PC-3 (cell line): Measurements from ENCODE around the gene NFATC2. TPM values are rescaled to one million over a fixed set of nuclear protein-coding genes. Genes with fewer than 3 reads are reported as not detected.

Experiments used
- ATAC-seq: fragments of 200-7000 bp; cut with Tn5 transposase; 2 replicates; pipeline ENCODE4 v1.9.1; 2020; ENCODE audit warnings: mild to moderate bottlenecking, moderate library complexity
- BruUV-seq: library from RNA; stranded (reverse); fragments of 400-500 nt; replicated peaks from 2 replicates; lab custom pipeline; 2021; lab: Mats Ljungman, UMichigan
- CTCF ChIA-PET: fragments of 300-600 bp; sonication (Branson Sonifier 250); formaldehyde crosslinking; loops from one replicate; lab custom pipeline; 2022; ENCODE audit warnings: antibody characterized with exemption; lab: Charles Lee
- POLR2A ChIA-PET: fragments of 300-600 bp; sonication (Branson Sonifier 250); formaldehyde crosslinking; loops from one replicate; lab custom pipeline; 2022; ENCODE audit warnings: antibody characterized with exemption; ENCODE audit not compliant: unreplicated experiment; lab: Charles Lee
- DNase-seq: peaks from one replicate; pipeline ENCODE4 v3.0.0-alpha.2; 2015
- H2AFZ ChIP-seq: fragments of 300-600 bp; sonication (generic); 2 replicates; pipeline ENCODE4 v1.6.0; 2016; ENCODE audit warnings: antibody characterized with exemption, low read length
- H3F3A ChIP-seq: fragments of 300-600 bp; sonication (generic); one replicate; pipeline ENCODE4 v1.6.0; 2017; ENCODE audit warnings: antibody characterized with exemption, low read length, control low read depth, mild to moderate bottlenecking; ENCODE audit not compliant: unreplicated experiment
- H3K27ac ChIP-seq: fragments of 300-600 bp; sonication (generic); 2 replicates; pipeline ENCODE4 v1.5.1; 2016; ENCODE audit warnings: mild to moderate bottlenecking, low read length
- H3K27me3 ChIP-seq: fragments of 300-600 bp; sonication (generic); 2 replicates; pipeline ENCODE4 v1.6.1; 2016; ENCODE audit warnings: low read length, mixed read lengths
- H3K36me3 ChIP-seq: fragments of 300-600 bp; sonication (generic); 2 replicates; pipeline ENCODE4 v1.6.1; 2016; ENCODE audit warnings: low read depth, mixed run types, low read length, mixed read lengths
- H3K4me1 ChIP-seq: fragments of 300-600 bp; sonication (generic); 2 replicates; pipeline ENCODE4 v1.5.1; 2016; ENCODE audit warnings: low read length; ENCODE audit not compliant: insufficient read depth
- H3K4me2 ChIP-seq: fragments of 300-600 bp; sonication (generic); 2 replicates; pipeline ENCODE4 v1.6.0; 2016; ENCODE audit warnings: low read length
- H3K4me3 ChIP-seq: fragments of 300-600 bp; sonication (generic); 2 replicates; pipeline ENCODE4 v1.5.1; 2016; ENCODE audit warnings: mild to moderate bottlenecking, low read length, mixed read lengths
- H3K79me2 ChIP-seq: fragments of 300-600 bp; sonication (generic); 2 replicates; pipeline ENCODE4 v1.6.1; 2017; ENCODE audit warnings: low read length, mixed read lengths
- H3K9ac ChIP-seq: fragments of 300-600 bp; sonication (generic); 2 replicates; pipeline ENCODE4 v1.6.0; 2016; ENCODE audit warnings: mild to moderate bottlenecking, low read length
- H3K9me2 ChIP-seq: fragments of 300-600 bp; sonication (generic); replicated peaks from 2 replicates; pipeline ENCODE4 v1.6.1; 2016; ENCODE audit warnings: mixed run types, low read length, mixed read lengths
- H3K9me3 ChIP-seq: fragments of 300-600 bp; sonication (generic); 2 replicates; pipeline ENCODE4 v1.6.1; 2016; ENCODE audit warnings: low read length, mixed read lengths
- H4K20me1 ChIP-seq: fragments of 300-600 bp; sonication (generic); 2 replicates; pipeline ENCODE4 v1.6.1; 2016; ENCODE audit warnings: low read length, mixed read lengths
- EZH2 ChIP-seq: fragments of 300-600 bp; sonication (generic); IDR thresholded peaks from one replicate; pipeline ENCODE4 v1.6.1; 2017; ENCODE audit warnings: antibody characterized with exemption, mild to moderate bottlenecking, low read length; ENCODE audit not compliant: unreplicated experiment
- EZH2phosphoT487 ChIP-seq: fragments of 300-600 bp; sonication (generic); IDR thresholded peaks from 2 replicates; pipeline ENCODE4 v1.6.1; 2018; ENCODE audit warnings: mild to moderate bottlenecking, antibody characterized with exemption, low read length, borderline replicate concordance
- intact Hi-C: fragments of 100-400 bp; cut with micrococcal nuclease; formaldehyde crosslinking; loops from 2 replicates; pipeline ENCODE4 v1.9.0; 2023
- total RNA-seq: library from RNA; depleted of rRNA; stranded (reverse); fragments of >200 nt; gene quantifications from 2 replicates; pipeline ENCODE4 v1.2.3, GENCODE V29; 2014
- TF ChIP-seq, protein P1 (sequence below): fragments of 300-600 bp; sonication (generic); conservative IDR thresholded peaks from 2 replicates; pipeline ENCODE4 v1.5.1; 2017; ENCODE audit warnings: antibody characterized with exemption, low read depth, mild to moderate bottlenecking, low read length

The NFATC2 gene
- total RNA-seq, 1 experiment from 2014 or later: 12.9 TPM

DNA sequence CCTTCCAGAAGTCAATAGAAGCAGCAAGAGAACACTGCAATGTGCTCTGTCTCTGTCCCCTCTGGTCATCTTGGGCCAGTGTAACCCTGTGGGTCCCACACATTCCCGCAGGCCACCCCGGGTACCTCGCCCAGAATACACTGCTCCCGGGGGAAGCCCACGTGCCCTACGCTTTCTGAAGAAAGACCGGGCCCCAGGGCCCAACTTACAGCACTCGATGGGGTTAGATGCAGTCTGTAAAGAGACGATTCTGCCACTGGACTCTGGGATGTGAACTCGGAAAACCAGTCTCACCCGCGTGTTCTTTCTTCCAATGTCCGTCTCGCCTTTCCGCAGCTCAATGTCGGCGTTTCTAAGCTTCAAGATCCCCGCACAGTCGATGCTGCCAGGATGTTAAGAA lies 68.7 kb downstream of the NFATC2 start:
- DNase-seq (no peak), ATAC-seq (no peak)
- Histone ChIP-seq H3K27me3 (no peaks in the 10 kb centered on the region), H3K79me2 (no peaks in the 10 kb centered on the region), H4K20me1 (no peaks in the 10 kb centered on the region), H3K9ac (no peak overlapping the region), H2AFZ (no peak overlapping the region), H3K9me2 (no peaks in the 10 kb centered on the region), H3K27ac (no peak overlapping the region), H3K4me1 (no peaks in the 10 kb centered on the region), H3K4me3 (no peak overlapping the region), H3K9me3 (no peaks in the 10 kb centered on the region), H3K4me2 (no peak overlapping the region), H3F3A (no peaks in the 10 kb centered on the region), H3K36me3 (no peaks in the 10 kb centered on the region)
- POLR2A ChIA-PET: no interaction called here
- no TSS peak for BruUV-seq
- CTCF ChIA-PET: no interaction called here
- no peak for TF ChIP-seq EZH2
- no peak for TF ChIP-seq EZH2phosphoT487
- TF ChIP-seq, protein P1, sequence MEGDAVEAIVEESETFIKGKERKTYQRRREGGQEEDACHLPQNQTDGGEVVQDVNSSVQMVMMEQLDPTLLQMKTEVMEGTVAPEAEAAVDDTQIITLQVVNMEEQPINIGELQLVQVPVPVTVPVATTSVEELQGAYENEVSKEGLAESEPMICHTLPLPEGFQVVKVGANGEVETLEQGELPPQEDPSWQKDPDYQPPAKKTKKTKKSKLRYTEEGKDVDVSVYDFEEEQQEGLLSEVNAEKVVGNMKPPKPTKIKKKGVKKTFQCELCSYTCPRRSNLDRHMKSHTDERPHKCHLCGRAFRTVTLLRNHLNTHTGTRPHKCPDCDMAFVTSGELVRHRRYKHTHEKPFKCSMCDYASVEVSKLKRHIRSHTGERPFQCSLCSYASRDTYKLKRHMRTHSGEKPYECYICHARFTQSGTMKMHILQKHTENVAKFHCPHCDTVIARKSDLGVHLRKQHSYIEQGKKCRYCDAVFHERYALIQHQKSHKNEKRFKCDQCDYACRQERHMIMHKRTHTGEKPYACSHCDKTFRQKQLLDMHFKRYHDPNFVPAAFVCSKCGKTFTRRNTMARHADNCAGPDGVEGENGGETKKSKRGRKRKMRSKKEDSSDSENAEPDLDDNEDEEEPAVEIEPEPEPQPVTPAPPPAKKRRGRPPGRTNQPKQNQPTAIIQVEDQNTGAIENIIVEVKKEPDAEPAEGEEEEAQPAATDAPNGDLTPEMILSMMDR: no peak
- intact Hi-C loops: no loop called here

DNA sequence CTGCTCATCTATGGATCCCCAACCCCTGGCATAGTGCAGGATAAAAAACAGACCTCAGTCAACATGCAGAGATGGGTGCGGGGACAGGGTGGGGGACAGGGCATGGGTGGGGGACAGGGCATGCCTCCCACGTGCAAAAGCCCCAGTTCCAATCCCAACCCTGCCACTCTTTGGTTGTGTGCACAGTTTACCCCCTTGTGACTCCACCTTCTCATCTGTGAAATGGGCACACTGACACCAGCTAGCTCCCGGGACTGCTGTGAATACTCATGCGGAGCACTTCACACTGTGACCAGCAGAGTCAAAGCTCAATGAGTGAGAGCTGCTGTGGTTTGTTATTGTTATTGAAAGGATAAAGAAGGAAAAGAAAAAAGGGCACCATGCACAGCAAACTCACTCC lies 69.3 kb downstream of the NFATC2 start:
- Histone ChIP-seq H3K4me1 (no peaks in the 10 kb centered on the region), H3F3A (no peaks in the 10 kb centered on the region), H2AFZ (no peak overlapping the region), H3K9ac (no peak overlapping the region), H3K9me2 (no peaks in the 10 kb centered on the region), H3K27me3 (no peaks in the 10 kb centered on the region), H3K4me2 (no peak overlapping the region), H3K79me2 (no peaks in the 10 kb centered on the region), H3K4me3 (no peak overlapping the region), H3K9me3 (no peaks in the 10 kb centered on the region), H3K36me3 (no peaks in the 10 kb centered on the region), H4K20me1 (no peaks in the 10 kb centered on the region), H3K27ac (no peak overlapping the region)
- BruUV-seq: no TSS peak
- ChIA-PET POLR2A (no interaction called here), CTCF (no interaction called here)
- no peak for ATAC-seq
- DNase-seq: no peak
- TF ChIP-seq EZH2phosphoT487: no peak
- no peak for TF ChIP-seq EZH2
- TF ChIP-seq, protein P1: no peak
- intact Hi-C loops: no loop called here

DNA sequence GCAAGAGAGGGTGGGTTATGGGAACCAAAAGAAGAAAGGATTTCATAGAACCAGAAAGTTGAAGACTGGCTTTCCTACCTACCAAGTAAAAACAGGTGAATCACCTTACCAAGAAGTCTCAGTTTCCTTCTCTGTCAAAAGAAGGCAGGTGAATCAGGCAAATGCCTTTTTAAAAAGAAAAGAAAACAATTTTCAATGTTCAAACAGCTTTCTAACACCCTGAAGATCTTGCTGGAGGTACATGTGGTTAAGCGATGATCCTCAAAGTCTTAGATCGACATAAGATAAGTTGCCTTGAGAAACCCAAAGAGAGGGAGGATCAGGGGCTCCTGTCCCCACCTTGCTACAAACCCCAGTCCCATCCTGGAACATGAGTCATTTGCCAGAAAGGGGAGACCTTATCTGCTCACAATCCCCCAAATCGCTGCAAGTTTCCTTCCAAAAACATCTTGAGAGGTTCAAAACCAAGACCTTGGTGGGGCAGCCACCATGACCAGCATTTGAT lies 71.6 kb downstream of the NFATC2 start:
- Histone ChIP-seq H3K4me2 (no peak overlapping the region), H3K36me3 (no peaks in the 10 kb centered on the region), H3K27me3 (no peaks in the 10 kb centered on the region), H3K9ac (no peak overlapping the region), H3K27ac (no peak overlapping the region), H3K4me3 (no peak overlapping the region), H3K9me3 (no peaks in the 10 kb centered on the region), H3F3A (no peaks in the 10 kb centered on the region), H3K4me1 (no peaks in the 10 kb centered on the region), H3K9me2 (no peaks in the 10 kb centered on the region), H3K79me2 (no peaks in the 10 kb centered on the region), H2AFZ (no peak overlapping the region), H4K20me1 (no peaks in the 10 kb centered on the region)
- no TSS peak for BruUV-seq
- DNase-seq (no peak), ATAC-seq (no peak)
- POLR2A ChIA-PET: no interaction called here
- TF ChIP-seq, protein P1: no peak
- TF ChIP-seq EZH2phosphoT487: no peak
- no peak for TF ChIP-seq EZH2
- CTCF ChIA-PET: interaction anchor here (0.7 kb wide), 2 partner anchors 55 to 92 kb away, joined by 3 read pairs; no protein-coding TSS in a partner anchor
- intact Hi-C loops: no loop called here
